SK-N-MC (cell line): Measurements from ENCODE around the gene UGT1A3.

ENCODE experiments used
- EZH2 ChIP-seq: fragments of 200-600 bp; sonication (generic); IDR thresholded peaks from one replicate; pipeline ENCODE4 v1.6.1; 2017; ENCODE audit warnings: antibody characterized with exemption
- POLR2AphosphoS5 ChIP-seq: IDR thresholded peaks from 2 replicates; pipeline ENCODE4 v1.6.1; 2012; ENCODE audit warnings: mild to moderate bottlenecking, low read depth, low read length, borderline replicate concordance

- TF ChIP-seq POLR2AphosphoS5 = no peak
- no peak for TF ChIP-seq EZH2
Measured at GRCh38 chr2:233764761-233765160, 35.9 kb downstream of the UGT1A3 start.
